ENCODE results near the gene GMPR.

The GMPR gene

DNA sequence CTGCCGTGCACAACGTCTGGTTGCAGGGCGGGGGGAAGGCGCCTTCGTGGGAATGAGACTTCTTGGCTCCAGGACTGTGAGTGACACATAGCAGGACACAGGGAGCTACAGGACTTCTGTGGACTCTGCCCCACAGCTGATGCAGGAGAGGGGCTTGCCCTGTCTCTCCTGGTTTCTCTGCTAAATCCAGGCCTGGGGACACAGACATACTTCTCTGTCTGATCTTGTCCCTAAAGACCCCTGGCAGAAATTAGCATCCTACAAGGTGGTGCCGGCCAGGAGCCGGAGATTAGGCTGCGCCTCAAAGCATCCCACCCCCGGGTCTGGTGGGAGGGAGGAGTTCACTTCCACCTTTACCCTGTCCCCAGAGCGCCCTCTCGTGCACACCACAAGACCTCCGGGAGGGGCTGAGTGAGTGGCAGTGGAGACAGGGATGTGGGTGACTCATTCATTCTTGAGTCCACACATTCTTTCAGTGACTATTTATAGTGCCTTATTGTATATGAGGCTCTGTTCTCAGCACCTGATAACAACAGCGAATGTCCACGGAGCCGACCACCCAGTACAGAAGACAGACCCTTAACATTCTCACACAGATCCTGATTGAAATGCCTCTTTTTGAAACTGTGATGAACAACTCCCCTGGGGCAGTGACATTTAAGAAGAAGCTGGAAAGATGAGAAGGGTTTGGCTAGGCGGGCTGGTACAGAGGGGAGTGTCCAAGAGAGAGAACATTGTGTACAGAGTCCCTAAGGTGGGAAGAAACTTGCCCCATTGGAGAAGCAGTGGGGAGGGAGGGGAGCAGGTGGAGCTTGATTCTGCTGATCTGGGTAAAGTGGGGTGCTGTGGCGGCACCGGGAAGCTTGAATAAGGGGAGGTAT lies 39.0 kb downstream of the GMPR start:
- no peak for DNase-seq (ENCODE audit: insufficient read length, low spot score)
- FAIRE-seq: no peak

DNA sequence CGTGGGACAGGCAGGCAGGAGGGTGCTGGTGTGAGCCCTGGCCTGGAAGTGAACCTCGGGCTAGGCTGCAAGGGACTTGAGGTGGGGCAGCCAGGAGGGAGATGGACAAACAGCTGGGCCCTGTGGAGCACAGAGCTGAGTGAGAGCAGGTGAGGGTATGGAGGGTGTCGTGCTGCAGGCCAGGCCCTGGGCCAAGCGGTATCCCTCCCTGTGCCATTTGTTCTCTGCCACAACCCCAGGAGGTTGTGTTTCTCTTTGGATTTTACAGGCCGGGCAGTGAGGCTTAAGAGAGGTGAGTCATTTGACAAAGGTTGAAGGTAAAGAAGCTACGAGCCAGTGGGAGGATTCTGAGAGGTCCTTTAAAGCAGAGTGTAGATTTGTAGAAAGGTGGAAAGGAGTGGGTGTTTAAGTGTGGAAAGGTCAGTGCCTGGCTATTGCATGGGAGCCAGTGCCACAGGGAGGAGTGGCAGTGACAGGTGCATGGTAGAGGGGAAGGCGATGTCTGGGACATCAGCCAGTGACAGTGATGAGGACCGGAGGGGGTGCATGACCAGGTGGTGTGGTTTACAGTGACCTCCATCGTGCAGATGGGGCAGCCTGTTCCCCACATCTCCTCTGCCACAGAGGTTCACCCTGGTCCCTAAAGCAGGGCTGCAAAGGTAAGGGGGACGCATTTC lies 39.8 kb downstream of the GMPR start:
- DNase-seq (ENCODE audit: insufficient read length, low spot score): no peak
- TF ChIP-seq, protein P1, sequence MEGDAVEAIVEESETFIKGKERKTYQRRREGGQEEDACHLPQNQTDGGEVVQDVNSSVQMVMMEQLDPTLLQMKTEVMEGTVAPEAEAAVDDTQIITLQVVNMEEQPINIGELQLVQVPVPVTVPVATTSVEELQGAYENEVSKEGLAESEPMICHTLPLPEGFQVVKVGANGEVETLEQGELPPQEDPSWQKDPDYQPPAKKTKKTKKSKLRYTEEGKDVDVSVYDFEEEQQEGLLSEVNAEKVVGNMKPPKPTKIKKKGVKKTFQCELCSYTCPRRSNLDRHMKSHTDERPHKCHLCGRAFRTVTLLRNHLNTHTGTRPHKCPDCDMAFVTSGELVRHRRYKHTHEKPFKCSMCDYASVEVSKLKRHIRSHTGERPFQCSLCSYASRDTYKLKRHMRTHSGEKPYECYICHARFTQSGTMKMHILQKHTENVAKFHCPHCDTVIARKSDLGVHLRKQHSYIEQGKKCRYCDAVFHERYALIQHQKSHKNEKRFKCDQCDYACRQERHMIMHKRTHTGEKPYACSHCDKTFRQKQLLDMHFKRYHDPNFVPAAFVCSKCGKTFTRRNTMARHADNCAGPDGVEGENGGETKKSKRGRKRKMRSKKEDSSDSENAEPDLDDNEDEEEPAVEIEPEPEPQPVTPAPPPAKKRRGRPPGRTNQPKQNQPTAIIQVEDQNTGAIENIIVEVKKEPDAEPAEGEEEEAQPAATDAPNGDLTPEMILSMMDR (IDR thresholded peaks at IDR 0.05; ENCODE audit: insufficient read depth, missing control alignments): no peak
- FAIRE-seq: no peak

More for the DNA sequence above, 39.0 kb downstream of the GMPR start:
- TF ChIP-seq, protein P1 (IDR thresholded peaks at IDR 0.05; ENCODE audit: insufficient read depth, missing control alignments): peak; percentile 41

DNA sequence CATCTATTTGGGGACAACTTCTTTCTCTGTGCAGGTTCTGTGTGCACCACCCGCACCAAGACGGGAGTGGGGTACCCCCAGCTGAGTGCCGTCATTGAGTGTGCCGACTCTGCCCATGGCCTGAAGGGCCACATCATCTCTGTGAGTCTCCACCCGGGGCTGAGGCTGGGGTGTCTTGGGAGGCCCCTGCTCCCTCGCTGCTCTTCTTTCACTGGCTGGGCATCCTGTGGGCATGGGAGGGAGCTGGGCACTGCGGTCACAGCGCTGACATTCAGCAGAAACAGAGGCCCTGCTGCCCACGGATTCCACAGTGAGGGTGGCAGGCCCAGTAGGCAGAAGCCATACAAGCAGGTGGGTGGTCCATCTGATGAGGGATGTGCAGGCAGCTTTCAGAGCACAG lies 40.4 kb downstream of the GMPR start:
- FAIRE-seq (no peak), DNase-seq (ENCODE audit: insufficient read length, low spot score) (no peak)
- TF ChIP-seq, protein P1 (IDR thresholded peaks at IDR 0.05; ENCODE audit: insufficient read depth, missing control alignments): no peak

DNA sequence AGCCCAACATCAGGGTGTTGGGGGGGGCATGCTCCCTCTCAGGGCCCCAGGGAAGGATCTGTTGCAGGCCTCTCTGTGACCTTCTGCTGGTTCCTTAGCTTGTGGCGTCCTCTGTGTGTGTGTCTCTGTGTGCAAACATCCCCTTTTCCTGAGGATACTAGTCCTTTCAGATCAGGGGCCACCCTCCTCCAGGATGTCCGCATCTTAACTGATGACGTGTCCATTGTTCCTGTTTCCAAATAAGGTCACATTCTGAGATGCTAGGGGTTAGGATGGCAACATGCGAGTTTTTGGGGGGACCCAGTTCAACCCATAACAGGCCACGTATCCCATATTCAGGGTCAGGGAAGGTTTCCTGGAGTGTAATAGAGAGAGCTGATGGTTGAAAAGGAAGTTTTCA lies 40.9 kb downstream of the GMPR start:
- TF ChIP-seq, protein P1 (IDR thresholded peaks at IDR 0.05; ENCODE audit: insufficient read depth, missing control alignments): no peak
- no peak for FAIRE-seq
- DNase-seq (ENCODE audit: insufficient read length, low spot score): no peak

DNA sequence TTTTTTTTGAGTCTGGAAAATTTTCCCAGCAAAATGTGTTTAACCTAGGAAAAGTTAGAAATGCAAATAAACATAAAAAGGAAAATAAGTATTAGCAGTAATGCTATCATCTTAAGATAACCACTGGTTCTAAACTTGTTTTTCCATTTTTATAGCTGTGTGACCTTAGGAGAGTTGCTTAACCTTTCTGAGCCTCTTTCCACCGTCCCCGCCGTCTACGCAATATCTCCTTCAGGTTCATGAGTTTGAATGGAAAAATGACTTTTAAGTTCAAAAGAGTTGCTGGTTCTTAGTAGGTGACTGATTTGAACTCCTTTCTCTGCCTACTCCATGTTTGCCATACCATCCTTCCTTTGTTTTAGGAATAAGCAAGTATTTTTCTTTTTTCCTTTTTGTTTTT lies 44.0 kb downstream of the GMPR start:
- DNase-seq (ENCODE audit: insufficient read length, low spot score) (no peak), FAIRE-seq (no peak)
- TF ChIP-seq, protein P1 (IDR thresholded peaks at IDR 0.05; ENCODE audit: insufficient read depth, missing control alignments): no peak

DNA sequence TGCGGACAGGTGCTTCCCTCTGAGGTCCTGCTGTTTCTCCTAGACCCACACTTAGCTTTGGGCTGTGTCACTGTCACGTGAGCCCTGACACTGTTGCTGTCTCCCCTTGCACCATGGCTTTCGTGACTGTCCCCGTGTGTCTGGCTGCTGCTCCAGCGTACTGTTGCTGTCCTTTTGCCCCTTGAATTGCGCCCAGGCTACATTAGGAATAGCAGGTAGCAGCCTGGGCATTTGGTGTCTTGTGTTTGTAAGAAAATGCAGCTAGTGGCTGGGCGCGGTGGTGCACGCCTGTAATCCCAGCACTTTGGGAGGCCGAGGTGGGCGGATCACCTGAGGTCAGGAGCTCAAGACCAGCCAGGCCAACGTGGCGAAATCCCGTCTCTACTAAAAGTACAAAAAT lies 46.1 kb downstream of the GMPR start:
- FAIRE-seq (no peak), DNase-seq (ENCODE audit: insufficient read length, low spot score) (no peak)
- TF ChIP-seq, protein P1 (IDR thresholded peaks at IDR 0.05; ENCODE audit: insufficient read depth, missing control alignments): no peak
